SK-N-SH (cell line): ENCODE data around the gene TSSK6.

Experiments
- ELF1 ChIP-seq: IDR thresholded peaks from 2 replicates; pipeline ENCODE4 v1.4.0; 2012
- EZH2phosphoT487 ChIP-seq: fragments of 200-600 bp; sonication (generic); IDR thresholded peaks from 2 replicates; pipeline ENCODE4 v1.6.1; 2017; ENCODE audit warnings: low read depth, mixed run types, mild to moderate bottlenecking, antibody characterized with exemption, moderate library complexity, borderline replicate concordance
- MEF2A ChIP-seq: IDR thresholded peaks from 2 replicates; pipeline ENCODE4 v1.4.0; 2012; ENCODE audit warnings: low read depth, borderline replicate concordance
- POLR2AphosphoS5 ChIP-seq: IDR thresholded peaks from 2 replicates; pipeline ENCODE4 v1.6.1; 2012; ENCODE audit warnings: low read depth, low read length
- RAD21 ChIP-seq: IDR thresholded peaks from 2 replicates; pipeline ENCODE4 v1.6.1; 2012; ENCODE audit warnings: mild to moderate bottlenecking, low read length
- RFX5 ChIP-seq: IDR thresholded peaks from 2 replicates; pipeline ENCODE4 v1.6.1; 2012; ENCODE audit warnings: mild to moderate bottlenecking, improper control_type of control experiment, low read length
- SMC3 ChIP-seq: IDR thresholded peaks from 2 replicates; pipeline ENCODE4 v1.6.1; 2012; ENCODE audit warnings: low read depth, low read length, improper control_type of control experiment
- TEAD4 ChIP-seq: IDR thresholded peaks from 2 replicates; pipeline ENCODE4 v1.4.0; 2012; ENCODE audit warnings: mild to moderate bottlenecking, borderline replicate concordance; ENCODE audit not compliant: insufficient read depth
- YY1 ChIP-seq: IDR thresholded peaks from 2 replicates; pipeline ENCODE4 v1.4.0; 2012; ENCODE audit warnings: low read depth, mild to moderate bottlenecking
- TF ChIP-seq, protein P1 (sequence below): IDR thresholded peaks from 2 replicates; pipeline ENCODE4 v1.4.0; 2012; ENCODE audit warnings: low read depth
- TF ChIP-seq, protein P2 (sequence below): fragments of 200-600 bp; sonication (generic); IDR thresholded peaks from 2 replicates; pipeline ENCODE4 v1.6.1; 2017; ENCODE audit warnings: antibody characterized with exemption, mild to moderate bottlenecking, moderate library complexity
- TF ChIP-seq, protein P3 (sequence below): IDR thresholded peaks from 2 replicates; pipeline ENCODE4 v1.6.1; 2012; ENCODE audit warnings: mild to moderate bottlenecking, low read depth, low read length, moderate library complexity

DNA sequence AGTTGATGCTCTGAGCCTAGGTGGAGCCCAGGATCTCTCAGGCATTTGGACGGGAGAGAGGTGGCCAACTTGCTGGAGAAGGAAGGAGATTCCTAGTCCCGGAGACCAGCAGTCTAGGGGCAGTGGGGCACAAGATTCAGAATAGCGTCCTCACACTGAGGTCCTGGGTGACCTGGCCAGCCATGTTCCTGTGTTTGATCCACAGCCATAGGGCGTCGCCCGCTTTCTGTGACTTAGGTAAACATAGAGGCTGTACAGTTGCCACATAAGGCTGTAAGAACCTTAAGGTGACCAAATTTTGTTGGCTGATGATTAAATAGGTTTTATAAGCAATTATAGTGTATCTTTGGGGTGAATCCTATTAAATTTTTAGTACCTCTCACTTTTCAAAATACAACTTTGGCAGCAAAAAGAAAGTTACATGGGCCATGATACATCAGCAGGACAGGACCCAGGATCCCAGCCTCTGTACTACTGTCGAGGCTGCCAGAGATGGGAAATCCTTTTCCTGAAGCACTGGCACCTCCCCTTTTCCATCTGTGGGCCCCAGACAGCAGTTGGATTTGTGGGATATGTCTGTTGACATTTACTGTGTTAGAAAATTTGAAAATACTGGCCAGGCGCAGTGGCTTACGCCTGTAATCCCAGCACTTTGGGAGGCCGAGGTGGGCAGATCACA, 37.5 kb downstream of the TSSK6 start:
- TF ChIP-seq POLR2AphosphoS5 (no peak), ELF1 (no peak), MEF2A (no peak), YY1 (no peak), RAD21 (no peak), EZH2phosphoT487 (no peak), SMC3 (no peak), RFX5 (no peak), TEAD4 (no peak)
- TF ChIP-seq, protein P1, sequence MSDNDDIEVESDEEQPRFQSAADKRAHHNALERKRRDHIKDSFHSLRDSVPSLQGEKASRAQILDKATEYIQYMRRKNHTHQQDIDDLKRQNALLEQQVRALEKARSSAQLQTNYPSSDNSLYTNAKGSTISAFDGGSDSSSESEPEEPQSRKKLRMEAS, result no peak
- TF ChIP-seq, protein P2, sequence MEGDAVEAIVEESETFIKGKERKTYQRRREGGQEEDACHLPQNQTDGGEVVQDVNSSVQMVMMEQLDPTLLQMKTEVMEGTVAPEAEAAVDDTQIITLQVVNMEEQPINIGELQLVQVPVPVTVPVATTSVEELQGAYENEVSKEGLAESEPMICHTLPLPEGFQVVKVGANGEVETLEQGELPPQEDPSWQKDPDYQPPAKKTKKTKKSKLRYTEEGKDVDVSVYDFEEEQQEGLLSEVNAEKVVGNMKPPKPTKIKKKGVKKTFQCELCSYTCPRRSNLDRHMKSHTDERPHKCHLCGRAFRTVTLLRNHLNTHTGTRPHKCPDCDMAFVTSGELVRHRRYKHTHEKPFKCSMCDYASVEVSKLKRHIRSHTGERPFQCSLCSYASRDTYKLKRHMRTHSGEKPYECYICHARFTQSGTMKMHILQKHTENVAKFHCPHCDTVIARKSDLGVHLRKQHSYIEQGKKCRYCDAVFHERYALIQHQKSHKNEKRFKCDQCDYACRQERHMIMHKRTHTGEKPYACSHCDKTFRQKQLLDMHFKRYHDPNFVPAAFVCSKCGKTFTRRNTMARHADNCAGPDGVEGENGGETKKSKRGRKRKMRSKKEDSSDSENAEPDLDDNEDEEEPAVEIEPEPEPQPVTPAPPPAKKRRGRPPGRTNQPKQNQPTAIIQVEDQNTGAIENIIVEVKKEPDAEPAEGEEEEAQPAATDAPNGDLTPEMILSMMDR, result no peak
- TF ChIP-seq, protein P3, sequence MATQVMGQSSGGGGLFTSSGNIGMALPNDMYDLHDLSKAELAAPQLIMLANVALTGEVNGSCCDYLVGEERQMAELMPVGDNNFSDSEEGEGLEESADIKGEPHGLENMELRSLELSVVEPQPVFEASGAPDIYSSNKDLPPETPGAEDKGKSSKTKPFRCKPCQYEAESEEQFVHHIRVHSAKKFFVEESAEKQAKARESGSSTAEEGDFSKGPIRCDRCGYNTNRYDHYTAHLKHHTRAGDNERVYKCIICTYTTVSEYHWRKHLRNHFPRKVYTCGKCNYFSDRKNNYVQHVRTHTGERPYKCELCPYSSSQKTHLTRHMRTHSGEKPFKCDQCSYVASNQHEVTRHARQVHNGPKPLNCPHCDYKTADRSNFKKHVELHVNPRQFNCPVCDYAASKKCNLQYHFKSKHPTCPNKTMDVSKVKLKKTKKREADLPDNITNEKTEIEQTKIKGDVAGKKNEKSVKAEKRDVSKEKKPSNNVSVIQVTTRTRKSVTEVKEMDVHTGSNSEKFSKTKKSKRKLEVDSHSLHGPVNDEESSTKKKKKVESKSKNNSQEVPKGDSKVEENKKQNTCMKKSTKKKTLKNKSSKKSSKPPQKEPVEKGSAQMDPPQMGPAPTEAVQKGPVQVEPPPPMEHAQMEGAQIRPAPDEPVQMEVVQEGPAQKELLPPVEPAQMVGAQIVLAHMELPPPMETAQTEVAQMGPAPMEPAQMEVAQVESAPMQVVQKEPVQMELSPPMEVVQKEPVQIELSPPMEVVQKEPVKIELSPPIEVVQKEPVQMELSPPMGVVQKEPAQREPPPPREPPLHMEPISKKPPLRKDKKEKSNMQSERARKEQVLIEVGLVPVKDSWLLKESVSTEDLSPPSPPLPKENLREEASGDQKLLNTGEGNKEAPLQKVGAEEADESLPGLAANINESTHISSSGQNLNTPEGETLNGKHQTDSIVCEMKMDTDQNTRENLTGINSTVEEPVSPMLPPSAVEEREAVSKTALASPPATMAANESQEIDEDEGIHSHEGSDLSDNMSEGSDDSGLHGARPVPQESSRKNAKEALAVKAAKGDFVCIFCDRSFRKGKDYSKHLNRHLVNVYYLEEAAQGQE, result no peak
